G401 (cell line): Measurements from ENCODE around the gene THTPA. TPM values are rescaled to one million over a fixed set of nuclear protein-coding genes. Genes with fewer than 3 reads are reported as not detected.
A peak's percentile ranks its signal among the peaks of the same experiment; 100 is the strongest.
"Not testable (repeated sequence)": the region's sequence is repeated elsewhere in the genome, so short reads cannot be mapped to it uniquely, and the experiment has no call there.

Experiments
- DNase-seq: peaks from one replicate; pipeline ENCODE4 v3.0.0-alpha.2; 2015; ENCODE audit warnings: low spot score
- in situ Hi-C: cut with HindIII; loops from 2 replicates; pipeline ENCODE4 v1.10.0; 2016; ENCODE audit warnings: low sequenced_read_pairs, mixed read lengths
- total RNA-seq: library from RNA; depleted of rRNA; stranded (reverse); fragments of >200 nt; shearing (Covaris generic); gene quantifications from 2 replicates; pipeline ENCODE4 v1.2.3, GENCODE V29; 2014

THTPA gene
- total RNA-seq, 1 experiment from 2014 or later, result 12.9 TPM

GRCh38 chr14:23531391-23531790 lies 24.7 kb upstream of the THTPA start:
- DNase-seq, result no peak
- in situ Hi-C loops, result no loop called here

- DNase-seq, result no peak
- in situ Hi-C loops, result no loop called here
Measured at GRCh38 chr14:23532658-23533057, 23.4 kb upstream of the THTPA start.

- in situ Hi-C loops, result no loop called here
- DNase-seq, result no peak
Measured at GRCh38 chr14:23533652-23534435, 22.2 kb upstream of the THTPA start.

- in situ Hi-C loops, result no loop called here
- DNase-seq, result peak; percentile 68
Measured at GRCh38 chr14:23535943-23536342, 20.1 kb upstream of the THTPA start.

GRCh38 chr14:23536494-23536893 lies 19.6 kb upstream of the THTPA start:
- DNase-seq, result no peak
- in situ Hi-C loops, result no loop called here

GRCh38 chr14:23536906-23537305 lies 19.2 kb upstream of the THTPA start:
- in situ Hi-C loops, DNase-seq: not testable (repeated sequence)

GRCh38 chr14:23537351-23538049 lies 18.6 kb upstream of the THTPA start:
- in situ Hi-C loops, result no loop called here
- DNase-seq, result peak; percentile 81

- in situ Hi-C loops, result no loop called here
- no peak for DNase-seq
Measured at GRCh38 chr14:23538050-23538718, 17.9 kb upstream of the THTPA start.

- DNase-seq, result peak; percentile 79
- in situ Hi-C loops, result no loop called here
Measured at GRCh38 chr14:23538785-23539184, 17.3 kb upstream of the THTPA start.

- peak; percentile 80 for DNase-seq
- in situ Hi-C loops, result no loop called here
Measured at GRCh38 chr14:23539248-23540140, 16.6 kb upstream of the THTPA start.

- no peak for DNase-seq
- in situ Hi-C loops, result no loop called here
Measured at GRCh38 chr14:23540141-23540469, 16.0 kb upstream of the THTPA start.

GRCh38 chr14:23542261-23542660 lies 13.8 kb upstream of the THTPA start:
- no peak for DNase-seq
- in situ Hi-C loops, result no loop called here

GRCh38 chr14:23543403-23543802 lies 12.7 kb upstream of the THTPA start:
- in situ Hi-C loops, result no loop called here
- DNase-seq, result no peak

- in situ Hi-C loops, result no loop called here
- peak; percentile 72 for DNase-seq
Measured at GRCh38 chr14:23544511-23545447, 11.3 kb upstream of the THTPA start.

- in situ Hi-C loops, result no loop called here
- DNase-seq, result no peak
Measured at GRCh38 chr14:23545740-23546365, 10.2 kb upstream of the THTPA start.

GRCh38 chr14:23546450-23547035 lies 9.5 kb upstream of the THTPA start:
- in situ Hi-C loops, result no loop called here
- DNase-seq, result no peak

- in situ Hi-C loops, result no loop called here
- no peak for DNase-seq
Measured at GRCh38 chr14:23547924-23548323, 8.1 kb upstream of the THTPA start.
